WTC11 (cell line): ENCODE results near the gene MAP3K5. TPM values are rescaled to one million over a fixed set of nuclear protein-coding genes. Genes with fewer than 3 reads are reported as not detected.

Experiments used
- ATAC-seq: fragments of 200-7000 bp; cut with Tn5 transposase; 2 replicates; pipeline ENCODE4 v1.10.0; 2021; ENCODE audit warnings: mild to moderate bottlenecking, moderate library complexity
- CTCF ChIA-PET: fragments of 300-600 bp; sonication (Branson Sonifier 250); formaldehyde crosslinking; loops from one replicate; lab custom pipeline; 2021; ENCODE audit warnings: antibody characterized with exemption; lab: Charles Lee
- POLR2A ChIA-PET: fragments of 350-600 bp; sonication (Branson Sonifier 250); formaldehyde crosslinking; loops from one replicate; lab custom pipeline; 2021; ENCODE audit warnings: antibody characterized with exemption; lab: Charles Lee
- DNase-seq: peaks from one replicate; pipeline ENCODE4 v3.0.0; 2021; ENCODE audit warnings: low spot score
- H3K27ac Mint-ChIP-seq: 2 replicates; pipeline ENCODE4 v1.8.0; 2021; ENCODE audit warnings: mixed read lengths
- H3K27me3 Mint-ChIP-seq: 2 replicates; pipeline ENCODE4 v1.8.0; 2021; ENCODE audit warnings: low read depth, mild to moderate bottlenecking, moderate library complexity, mixed read lengths
- H3K36me3 Mint-ChIP-seq: 2 replicates; pipeline ENCODE4 v1.8.0; 2021; ENCODE audit warnings: mixed read lengths
- H3K4me1 Mint-ChIP-seq: 2 replicates; pipeline ENCODE4 v1.8.0; 2022; ENCODE audit warnings: mixed read lengths
- H3K4me3 Mint-ChIP-seq: 2 replicates; pipeline ENCODE4 v1.8.0; 2021; ENCODE audit warnings: mild to moderate bottlenecking, moderate library complexity, mixed read lengths
- H3K9me3 Mint-ChIP-seq: 2 replicates; pipeline ENCODE4 v1.8.0; 2021; ENCODE audit warnings: mixed read lengths
- AFF4 ChIP-seq: sonication (generic); formaldehyde crosslinking; IDR thresholded peaks from 2 replicates; pipeline ENCODE4 v1.8.1; 2023; ENCODE audit warnings: mild to moderate bottlenecking, missing genetic modification reagents, borderline replicate concordance
- ATF6 ChIP-seq: sonication (generic); formaldehyde crosslinking; IDR thresholded peaks from 2 replicates; pipeline ENCODE4 v1.8.1; 2023; ENCODE audit warnings: mild to moderate bottlenecking, missing genetic modification reagents
- CBFB ChIP-seq: sonication (generic); formaldehyde crosslinking; IDR thresholded peaks from 2 replicates; pipeline ENCODE4 v1.8.1; 2022; ENCODE audit warnings: mild to moderate bottlenecking, low read depth, missing genetic modification reagents
- E2F1 ChIP-seq: sonication (generic); formaldehyde crosslinking; IDR thresholded peaks from 2 replicates; pipeline ENCODE4 v1.8.0; 2022; ENCODE audit warnings: mild to moderate bottlenecking, missing genetic modification reagents
- E2F4 ChIP-seq: sonication (generic); formaldehyde crosslinking; IDR thresholded peaks from 2 replicates; pipeline ENCODE4 v1.8.1; 2022; ENCODE audit warnings: low read depth, mild to moderate bottlenecking, moderate library complexity, missing genetic modification reagents, borderline replicate concordance
- EMX1 ChIP-seq: fragments of 250-450 bp; sonication (Bioruptor Pico); IDR thresholded peaks from 2 replicates; pipeline ENCODE4 v1.8.0; 2021; ENCODE audit warnings: mild to moderate bottlenecking
- ETV6 ChIP-seq: sonication (generic); formaldehyde crosslinking; IDR thresholded peaks from 2 replicates; pipeline ENCODE4 v1.8.1; 2022; ENCODE audit warnings: mild to moderate bottlenecking, missing genetic modification reagents
- FOXP4 ChIP-seq: sonication (generic); formaldehyde crosslinking; IDR thresholded peaks from 2 replicates; pipeline ENCODE4 v1.8.0; 2022; ENCODE audit warnings: mild to moderate bottlenecking, missing genetic modification reagents
- JUN ChIP-seq: sonication (generic); formaldehyde crosslinking; IDR thresholded peaks from 2 replicates; pipeline ENCODE4 v1.8.0; 2023; ENCODE audit warnings: mild to moderate bottlenecking, missing genetic modification reagents
- NFE2L1 ChIP-seq: sonication (generic); formaldehyde crosslinking; IDR thresholded peaks from 2 replicates; pipeline ENCODE4 v1.8.1; 2023; ENCODE audit warnings: missing genetic modification reagents
- NFYB ChIP-seq: sonication (generic); formaldehyde crosslinking; conservative IDR thresholded peaks from 2 replicates; pipeline ENCODE4 v1.8.0; 2022; ENCODE audit warnings: low read depth, missing genetic modification reagents
- NR3C1 ChIP-seq: sonication (generic); formaldehyde crosslinking; conservative IDR thresholded peaks from 2 replicates; pipeline ENCODE4 v1.8.1; 2023; ENCODE audit warnings: low read depth, mild to moderate bottlenecking, missing genetic modification reagents
- SMAD4 ChIP-seq: sonication (generic); formaldehyde crosslinking; IDR thresholded peaks from 2 replicates; pipeline ENCODE4 v1.8.0; 2022; ENCODE audit warnings: mild to moderate bottlenecking, missing genetic modification reagents
- SP1 ChIP-seq: sonication (generic); formaldehyde crosslinking; conservative IDR thresholded peaks from 2 replicates; pipeline ENCODE4 v1.8.1; 2022; ENCODE audit warnings: missing genetic modification reagents
- STAT6 ChIP-seq: sonication (generic); formaldehyde crosslinking; conservative IDR thresholded peaks from 2 replicates; pipeline ENCODE4 v1.8.1; 2023; ENCODE audit warnings: mild to moderate bottlenecking, low read depth, missing genetic modification reagents, moderate library complexity
- TCF7 ChIP-seq: sonication (generic); formaldehyde crosslinking; IDR thresholded peaks from 2 replicates; pipeline ENCODE4 v1.8.0; 2022; ENCODE audit warnings: mild to moderate bottlenecking, low read depth, missing genetic modification reagents, moderate library complexity
- ZNF121 ChIP-seq: sonication (generic); formaldehyde crosslinking; IDR thresholded peaks from 2 replicates; pipeline ENCODE4 v1.8.0; 2023; ENCODE audit warnings: missing genetic modification reagents
- ZNF396 ChIP-seq: fragments of 250-450 bp; sonication (Bioruptor Pico); IDR thresholded peaks from 2 replicates; pipeline ENCODE4 v1.8.0; 2021; ENCODE audit warnings: mild to moderate bottlenecking, moderate library complexity, borderline replicate concordance
- ZNF416 ChIP-seq: fragments of 250-450 bp; sonication (Bioruptor Pico); IDR thresholded peaks from 2 replicates; pipeline ENCODE4 v1.9.0; 2021; ENCODE audit warnings: mild to moderate bottlenecking, inconsistent platforms
- total RNA-seq: library from RNA; stranded (reverse); gene quantifications from 3 replicates; pipeline ENCODE4 v1.2.3, GENCODE V29; 2021

The MAP3K5 gene
- total RNA-seq, 1 experiment from 2014 or later = 1.6 TPM

- TF ChIP-seq ZNF396 (no peak), E2F4 (CRISPR knock-in tag) (no peak), SP1 (CRISPR knock-in tag) (no peak), ZNF416 (CRISPR knock-in tag) (no peak)
- Mint-ChIP-seq H3K36me3 (no peaks in the 10 kb centered on the region), H3K4me1 (peaks cover 6% of the 10 kb centered on the region), H3K27me3 (peaks cover 9% of the 10 kb centered on the region), H3K27ac (no peak overlapping the region), H3K4me3 (no peak overlapping the region), H3K9me3 (no peaks in the 10 kb centered on the region)
- POLR2A ChIA-PET = no interaction called here
- ATAC-seq (no peak), DNase-seq (no peak)
- CTCF ChIA-PET = interaction anchor here (1.2 to 3.6 kb wide), 2 partner anchors 8 to 140 kb away, joined by 4 to 15 read pairs; partner anchors contain the start of gene MAP3K5
These were observed 8.0 kb downstream of the MAP3K5 start for GRCh38 chr6:136784271-136784664.

- DNase-seq (no peak), ATAC-seq (no peak)
- Mint-ChIP-seq H3K4me1 (peaks cover 6% of the 10 kb centered on the region), H3K36me3 (no peaks in the 10 kb centered on the region), H3K27me3 (peaks cover 7% of the 10 kb centered on the region), H3K9me3 (no peaks in the 10 kb centered on the region), H3K27ac (no peak overlapping the region), H3K4me3 (no peak overlapping the region)
- TF ChIP-seq SMAD4 (CRISPR knock-in tag) (no peak), EMX1 (CRISPR knock-in tag) (no peak), ZNF416 (CRISPR knock-in tag) (no peak), ZNF121 (CRISPR knock-in tag) (no peak), TCF7 (CRISPR knock-in tag) (no peak), FOXP4 (CRISPR knock-in tag) (no peak), STAT6 (CRISPR knock-in tag) (no peak), CBFB (CRISPR knock-in tag) (no peak), ATF6 (CRISPR knock-in tag) (no peak), NFE2L1 (no peak)
- ChIA-PET CTCF (interaction anchor here (1.2 to 3.6 kb wide), 2 partner anchors 9 to 140 kb away, joined by 4 to 15 read pairs; partner anchors contain the start of gene MAP3K5), POLR2A (no interaction called here)
These were observed 8.6 kb downstream of the MAP3K5 start for GRCh38 chr6:136783495-136784270.

- no peak for DNase-seq
- POLR2A ChIA-PET = no interaction called here
- peaks cover under 1% of the 10 kb centered on the region for H3K27me3 Mint-ChIP-seq
- H3K4me1 Mint-ChIP-seq = peaks cover 6% of the 10 kb centered on the region
- H3K27ac Mint-ChIP-seq = no peak overlapping the region
- H3K9me3 Mint-ChIP-seq = no peaks in the 10 kb centered on the region
- H3K4me3 Mint-ChIP-seq = no peak overlapping the region
- no peak for ATAC-seq
- no peaks in the 10 kb centered on the region for H3K36me3 Mint-ChIP-seq
- CTCF ChIA-PET = no interaction called here
- TF ChIP-seq JUN (no peak), SMAD4 (CRISPR knock-in tag) (no peak), AFF4 (CRISPR knock-in tag) (no peak), ETV6 (CRISPR knock-in tag) (no peak), NR3C1 (CRISPR knock-in tag) (no peak), E2F1 (CRISPR knock-in tag) (no peak), NFYB (CRISPR knock-in tag) (no peak)
These were observed 9.3 kb downstream of the MAP3K5 start for GRCh38 chr6:136783021-136783420.
